ENCODE measurements around the gene PADI4.

DNA sequence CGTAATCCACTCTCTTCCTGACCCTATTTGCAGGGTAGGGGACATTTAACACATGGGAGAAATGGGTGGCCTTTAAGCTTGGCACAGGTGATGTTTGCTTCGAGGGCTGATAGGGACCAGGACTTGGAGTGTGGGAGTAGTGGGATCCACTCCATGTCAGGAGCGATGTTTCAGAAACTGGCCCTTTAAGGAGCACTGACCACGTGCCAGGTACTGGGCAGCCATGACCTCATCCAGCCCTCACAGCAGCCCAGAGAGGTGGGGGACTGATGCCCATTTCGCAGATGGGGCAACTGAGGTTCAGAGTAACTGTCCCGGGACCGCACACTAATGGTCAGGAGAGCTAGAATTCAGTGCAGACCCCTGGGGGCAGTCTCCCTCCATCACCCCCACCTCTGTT lies 47.7 kb upstream of the PADI4 start:
- TF ChIP-seq CTCF (IDR thresholded peaks at IDR 0.05) (no peak), POLR2A (IDR thresholded peaks at IDR 0.05) (no peak)
